Measurements from ENCODE around the gene ANAPC13. TPM values are rescaled to one million over a fixed set of nuclear protein-coding genes. Genes with fewer than 3 reads are reported as not detected.

Gene ANAPC13
- total RNA-seq, 1 experiment from 2014 or later: 35.7 TPM

DNA sequence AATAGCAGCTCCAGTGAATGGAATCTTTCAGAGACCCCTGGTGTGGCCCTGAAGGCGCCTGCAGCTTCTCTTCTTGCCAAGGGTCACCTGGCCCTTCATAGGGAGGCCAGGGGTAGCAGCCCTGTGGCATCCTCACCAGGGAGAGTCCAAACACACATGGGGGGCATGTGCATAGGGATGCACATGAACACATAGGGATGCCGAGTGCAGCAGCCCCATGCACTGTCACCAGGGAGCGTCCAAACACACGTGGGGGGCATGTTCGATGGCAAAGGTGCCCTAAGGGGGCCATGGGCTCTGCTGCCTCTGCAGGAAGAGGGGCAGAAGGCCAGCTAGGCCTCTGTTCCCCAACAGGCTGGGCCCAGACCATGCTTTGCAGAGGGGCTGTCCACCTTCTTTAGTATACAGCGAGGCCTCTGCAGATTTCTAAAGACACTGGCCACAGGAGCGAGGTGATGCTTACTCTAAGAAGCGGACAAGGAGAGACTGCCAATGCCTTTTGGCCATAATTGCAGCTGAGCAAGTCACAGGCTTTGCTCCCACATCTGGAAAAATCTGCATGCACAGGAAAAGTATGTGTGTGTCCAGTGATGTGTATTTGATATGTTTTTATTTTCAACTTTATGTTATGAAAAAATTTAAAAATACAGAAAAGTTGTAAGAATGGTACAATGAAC, 21.0 kb downstream of the ANAPC13 start:
- CTCF ChIA-PET: no interaction called here

More for the DNA sequence above, 21.0 kb downstream of the ANAPC13 start:
- no peak overlapping the region for H3K9ac ChIP-seq (ENCODE audit: low read length)
- no peak overlapping the region for H3K4me2 ChIP-seq (ENCODE audit: low read length)
- no peaks in the 10 kb centered on the region for H3K9me3 ChIP-seq (ENCODE audit: control insufficient read depth in 1 of 2, insufficient read depth in 1 of 2, low read depth in 1 of 2, low read length in 2 of 2)
- H3K27ac ChIP-seq (ENCODE audit: low read depth, low read length): no peak overlapping the region
- no peaks in the 10 kb centered on the region for H3K9me2 ChIP-seq (ENCODE audit: insufficient read depth)
- no TSS peak for BruUV-seq (replicated peaks)
- DNase-seq (ENCODE audit: low read depth, low spot score) (no peak), ATAC-seq (no peak)
- H3K4me3 ChIP-seq (replicated peaks in 1 of 2; ENCODE audit: low read depth in 1 of 2, low read length in 2 of 2): no peak overlapping the region
- H3K4me1 ChIP-seq (ENCODE audit: control insufficient read depth in 1 of 2, insufficient read depth in 2 of 2, low read length in 2 of 2): no peaks in the 10 kb centered on the region
- H3K36me3 ChIP-seq (ENCODE audit: control insufficient read depth in 1 of 2, insufficient read depth in 2 of 2, low read length in 2 of 2): no peaks in the 10 kb centered on the region
- TF ChIP-seq SP1 (IDR thresholded peaks at IDR 0.05; ENCODE audit: low read depth): no peak
- TF ChIP-seq FOSL1 (IDR thresholded peaks at IDR 0.05; ENCODE audit: low read depth): no peak
- TF ChIP-seq TCF7L2 (IDR thresholded peaks at IDR 0.05; ENCODE audit: borderline replicate concordance, extremely low read depth, insufficient read depth, insufficient read length): no peak
- TF ChIP-seq JUND (IDR thresholded peaks at IDR 0.05): no peak
- TF ChIP-seq YY1 (IDR thresholded peaks at IDR 0.05; ENCODE audit: extremely low read depth, insufficient replicate concordance, low read depth, low read length): no peak
- TF ChIP-seq SRF (IDR thresholded peaks at IDR 0.05; ENCODE audit: low read depth): no peak
- no peak for TF ChIP-seq EZH2phosphoT487 (IDR thresholded peaks at IDR 0.05; ENCODE audit: borderline replicate concordance)
- no peak for TF ChIP-seq EZH2 (IDR thresholded peaks at IDR 0.05)
- TF ChIP-seq POLR2A (IDR thresholded peaks at IDR 0.05; ENCODE audit: borderline replicate concordance, extremely low read depth, insufficient read depth, insufficient read length): no peak
- no peak for TF ChIP-seq ZFX (IDR thresholded peaks at IDR 0.05)
- TF ChIP-seq, protein P1, sequence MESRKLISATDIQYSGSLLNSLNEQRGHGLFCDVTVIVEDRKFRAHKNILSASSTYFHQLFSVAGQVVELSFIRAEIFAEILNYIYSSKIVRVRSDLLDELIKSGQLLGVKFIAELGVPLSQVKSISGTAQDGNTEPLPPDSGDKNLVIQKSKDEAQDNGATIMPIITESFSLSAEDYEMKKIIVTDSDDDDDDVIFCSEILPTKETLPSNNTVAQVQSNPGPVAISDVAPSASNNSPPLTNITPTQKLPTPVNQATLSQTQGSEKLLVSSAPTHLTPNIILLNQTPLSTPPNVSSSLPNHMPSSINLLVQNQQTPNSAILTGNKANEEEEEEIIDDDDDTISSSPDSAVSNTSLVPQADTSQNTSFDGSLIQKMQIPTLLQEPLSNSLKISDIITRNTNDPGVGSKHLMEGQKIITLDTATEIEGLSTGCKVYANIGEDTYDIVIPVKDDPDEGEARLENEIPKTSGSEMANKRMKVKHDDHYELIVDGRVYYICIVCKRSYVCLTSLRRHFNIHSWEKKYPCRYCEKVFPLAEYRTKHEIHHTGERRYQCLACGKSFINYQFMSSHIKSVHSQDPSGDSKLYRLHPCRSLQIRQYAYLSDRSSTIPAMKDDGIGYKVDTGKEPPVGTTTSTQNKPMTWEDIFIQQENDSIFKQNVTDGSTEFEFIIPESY (IDR thresholded peaks at IDR 0.05; ENCODE audit: extremely low read depth, insufficient replicate concordance, low read length): no peak
- no peak for TF ChIP-seq EGR1 (IDR thresholded peaks at IDR 0.05; ENCODE audit: low read depth)
- no peak for TF ChIP-seq SIN3A (IDR thresholded peaks at IDR 0.05; ENCODE audit: low read depth)
- no peak for TF ChIP-seq ELF1 (IDR thresholded peaks at IDR 0.05; ENCODE audit: borderline replicate concordance, low read depth)
- H3K27me3 ChIP-seq (ENCODE audit: insufficient read depth, low read length): no peaks in the 10 kb centered on the region
- no peak overlapping the region for H2AFZ ChIP-seq (ENCODE audit: low read depth, low read length, poor library complexity, severe bottlenecking)
- intact Hi-C loops (cut with micrococcal nuclease): no loop called here
- no peaks in the 10 kb centered on the region for H3K79me2 ChIP-seq (ENCODE audit: insufficient read depth, low read length)
- no peaks in the 10 kb centered on the region for H4K20me1 ChIP-seq (ENCODE audit: insufficient read depth)
- RAD21 ChIA-PET (ENCODE audit: low non-redundant PET in 1 of 2, low total read pairs in 2 of 2, uncharacterized antibody in 2 of 2, unreplicated experiment in 2 of 2): no interaction called here
- POLR2A ChIA-PET: no interaction called here

Data from HCT116 (cell line).